Placental epithelial cell (primary cell): ENCODE data around the gene CIAO2B. TPM values are rescaled to one million over a fixed set of nuclear protein-coding genes. Genes with fewer than 3 reads are reported as not detected.

Source experiments
- total RNA-seq: library from RNA; depleted of rRNA; stranded (reverse); fragments of >200 nt; gene quantifications from 2 replicates; pipeline ENCODE4 v1.2.3, GENCODE V29; 2012

The CIAO2B gene
- 63.2 and 110 TPM in 2 replicates for total RNA-seq

GRCh38 chr16:66934138-66934838 is at the start of gene CIAO2B:
CIAO2B (minus strand) TSS chr16:66934402; CDS start chr16:66934364, 38 bp downstream.

GRCh38 chr16:66961065-66961744 is 27.0 kb upstream of the CIAO2B start, which contains the start of gene CES3:
CES3 (plus strand) TSS chr16:66961266; CDS start chr16:66961308, 42 bp downstream.

DNA sequence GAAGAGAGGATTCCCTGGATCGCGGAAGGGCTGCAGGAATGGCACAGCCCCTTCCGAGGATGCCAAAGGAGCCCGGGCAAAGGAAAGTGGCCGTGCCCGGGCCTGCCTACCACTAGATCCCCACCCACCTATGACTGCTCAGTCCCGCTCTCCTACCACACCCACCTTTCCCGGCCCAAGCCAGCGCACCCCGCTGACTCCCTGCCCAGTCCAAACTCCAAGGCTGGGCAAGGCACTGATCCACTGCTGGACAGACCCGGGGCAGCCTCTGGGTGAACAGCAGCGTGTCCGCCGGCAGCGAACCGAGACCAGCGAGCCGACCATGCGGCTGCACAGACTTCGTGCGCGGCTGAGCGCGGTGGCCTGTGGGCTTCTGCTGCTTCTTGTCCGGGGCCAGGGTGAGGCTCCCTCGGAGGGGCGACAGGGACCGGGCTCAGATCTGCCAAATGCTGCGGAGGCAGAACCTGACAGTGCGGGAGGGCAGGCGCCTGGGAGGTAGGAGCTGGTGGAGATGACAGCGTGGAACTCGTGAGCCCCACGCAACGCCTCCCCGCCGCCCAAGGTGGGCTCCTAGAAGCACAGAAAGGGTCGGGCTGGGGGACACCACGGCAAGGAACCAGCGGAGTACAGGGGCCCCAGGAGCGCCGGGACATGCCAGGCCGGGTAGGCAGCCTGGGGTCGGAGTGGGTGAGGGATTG is 1.3 kb upstream of the CIAO2B start, which contains the start of gene CES2:
Gene CES2, plus strand, starts transcription at position 203 of the 698 bp plus-strand sequence. Its CDS starts 120 bp downstream, at position 323.

GRCh38 chr16:66925322-66925840 is 8.8 kb downstream of the CIAO2B start, which contains the start of gene RRAD:
RRAD (minus strand) TSS chr16:66925535; CDS start chr16:66925179, 356 bp downstream.

DNA sequence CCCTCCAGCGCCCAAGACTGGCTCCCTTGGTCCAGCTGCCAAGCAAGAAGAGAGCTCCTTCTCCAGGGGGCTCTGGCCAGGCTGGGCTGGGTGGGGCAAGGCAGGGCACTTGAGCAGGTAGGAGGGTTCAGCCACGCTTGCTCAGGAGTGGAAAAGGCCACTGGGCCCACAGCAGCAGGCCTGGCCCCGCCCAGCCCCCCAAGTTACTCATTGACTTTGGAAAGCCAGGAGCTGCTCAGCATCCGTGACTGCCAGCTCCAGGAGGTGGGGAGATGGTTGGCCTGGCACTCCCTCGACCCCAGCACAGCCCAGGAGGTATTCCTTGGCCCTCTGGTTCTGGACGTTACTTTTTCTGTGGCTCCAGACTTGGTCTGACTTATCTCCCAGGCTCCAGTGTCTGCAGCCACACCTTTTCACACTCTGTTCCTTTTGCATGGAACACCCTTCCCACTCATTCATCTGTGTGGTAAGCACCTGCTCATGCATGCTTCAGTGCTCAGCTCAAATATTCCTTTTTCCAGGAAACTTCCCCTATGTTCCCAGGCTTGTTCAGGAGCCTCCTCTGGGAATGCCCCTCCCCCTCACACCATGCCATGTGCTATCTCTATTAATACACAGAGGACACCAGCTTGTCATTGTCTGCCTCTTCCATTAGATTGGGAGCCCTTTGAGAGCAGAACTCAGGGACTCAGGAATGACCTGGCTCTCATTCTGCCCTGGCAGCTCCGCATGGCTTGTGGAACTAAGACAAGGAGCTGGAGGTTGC is 15.2 kb downstream of the CIAO2B start, which contains the start of gene CDH16:
Gene CDH16, minus strand, starts transcription at position 83 of the 766 bp plus-strand sequence. CDS start 820 bp downstream, outside the sequence.

Other genes starting within 250 kb of the CIAO2B start
- gene CMTM4, start 237.7 kb downstream of the CIAO2B start, total RNA-seq, result 9.8 and 17.1 TPM in 2 replicates
- gene DYNC1LI2, start 182.8 kb downstream of the CIAO2B start, total RNA-seq, result 127 and 164 TPM in 2 replicates
- gene TERB1, start 132.8 kb downstream of the CIAO2B start, total RNA-seq, result 0.79 TPM in 1 of 2 replicates, not detected in the other
- 40.0 and 43.1 TPM in 2 replicates for gene NAE1, start 103.4 kb downstream of the CIAO2B start, total RNA-seq
- not detected in 2 replicates for gene CA7, start 90.0 kb downstream of the CIAO2B start, total RNA-seq
- 5.1 and 6.7 TPM in 2 replicates for gene PDP2, start 53.9 kb downstream of the CIAO2B start, total RNA-seq
- under 0.01 and 0.11 TPM in 2 replicates for gene CDH16, start 15.5 kb downstream of the CIAO2B start, total RNA-seq
- gene RRAD, start 8.9 kb downstream of the CIAO2B start, total RNA-seq, result 0.39 and 22.0 TPM in 2 replicates
- gene CES2, start 1.1 kb upstream of the CIAO2B start, total RNA-seq, result 46.3 and 47.9 TPM in 2 replicates
- 0.11 and 0.39 TPM in 2 replicates for gene CES3, start 26.9 kb upstream of the CIAO2B start, total RNA-seq
- gene CES4A, start 54.2 kb upstream of the CIAO2B start, total RNA-seq, result 3.3 and 10.2 TPM in 2 replicates
- gene CBFB, start 94.7 kb upstream of the CIAO2B start, total RNA-seq, result 46.0 and 56.1 TPM in 2 replicates
- gene PHAF1, start 175.5 kb upstream of the CIAO2B start, total RNA-seq, result 12.5 and 15.7 TPM in 2 replicates
- 65.5 and 72.2 TPM in 2 replicates for gene B3GNT9, start 216.6 kb upstream of the CIAO2B start, total RNA-seq
- 20.0 and 26.8 TPM in 2 replicates for gene TRADD, start 225.5 kb upstream of the CIAO2B start, total RNA-seq
- gene FBXL8, start 225.6 kb upstream of the CIAO2B start, total RNA-seq, result 23.7 and 40.8 TPM in 2 replicates
- 4.8 and 21.2 TPM in 2 replicates for gene HSF4, start 230.3 kb upstream of the CIAO2B start, total RNA-seq
- gene NOL3, start 236.1 kb upstream of the CIAO2B start, total RNA-seq, result 21.7 and 38.1 TPM in 2 replicates
- gene MATCAP1, start 249.6 kb upstream of the CIAO2B start, total RNA-seq, result 11.1 and 21.2 TPM in 2 replicates